Subcutaneous preadipocyte (primary cell): ENCODE data around the gene DCLK3. TPM values are rescaled to one million over a fixed set of nuclear protein-coding genes. Genes with fewer than 3 reads are reported as not detected.

Experiments
- total RNA-seq: library from RNA; depleted of rRNA; stranded (reverse); fragments of >200 nt; gene quantifications from 2 replicates; pipeline ENCODE4 v1.2.3, GENCODE V29; 2012

The DCLK3 gene, protein sequence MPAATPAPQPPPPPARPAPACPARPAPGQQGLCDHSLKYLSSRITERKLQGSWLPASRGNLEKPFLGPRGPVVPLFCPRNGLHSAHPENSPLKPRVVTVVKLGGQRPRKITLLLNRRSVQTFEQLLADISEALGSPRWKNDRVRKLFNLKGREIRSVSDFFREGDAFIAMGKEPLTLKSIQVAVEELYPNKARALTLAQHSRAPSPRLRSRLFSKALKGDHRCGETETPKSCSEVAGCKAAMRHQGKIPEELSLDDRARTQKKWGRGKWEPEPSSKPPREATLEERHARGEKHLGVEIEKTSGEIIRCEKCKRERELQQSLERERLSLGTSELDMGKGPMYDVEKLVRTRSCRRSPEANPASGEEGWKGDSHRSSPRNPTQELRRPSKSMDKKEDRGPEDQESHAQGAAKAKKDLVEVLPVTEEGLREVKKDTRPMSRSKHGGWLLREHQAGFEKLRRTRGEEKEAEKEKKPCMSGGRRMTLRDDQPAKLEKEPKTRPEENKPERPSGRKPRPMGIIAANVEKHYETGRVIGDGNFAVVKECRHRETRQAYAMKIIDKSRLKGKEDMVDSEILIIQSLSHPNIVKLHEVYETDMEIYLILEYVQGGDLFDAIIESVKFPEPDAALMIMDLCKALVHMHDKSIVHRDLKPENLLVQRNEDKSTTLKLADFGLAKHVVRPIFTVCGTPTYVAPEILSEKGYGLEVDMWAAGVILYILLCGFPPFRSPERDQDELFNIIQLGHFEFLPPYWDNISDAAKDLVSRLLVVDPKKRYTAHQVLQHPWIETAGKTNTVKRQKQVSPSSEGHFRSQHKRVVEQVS
- total RNA-seq: under 0.01 TPM in 1 of 2 replicates, not detected in the other

DNA sequence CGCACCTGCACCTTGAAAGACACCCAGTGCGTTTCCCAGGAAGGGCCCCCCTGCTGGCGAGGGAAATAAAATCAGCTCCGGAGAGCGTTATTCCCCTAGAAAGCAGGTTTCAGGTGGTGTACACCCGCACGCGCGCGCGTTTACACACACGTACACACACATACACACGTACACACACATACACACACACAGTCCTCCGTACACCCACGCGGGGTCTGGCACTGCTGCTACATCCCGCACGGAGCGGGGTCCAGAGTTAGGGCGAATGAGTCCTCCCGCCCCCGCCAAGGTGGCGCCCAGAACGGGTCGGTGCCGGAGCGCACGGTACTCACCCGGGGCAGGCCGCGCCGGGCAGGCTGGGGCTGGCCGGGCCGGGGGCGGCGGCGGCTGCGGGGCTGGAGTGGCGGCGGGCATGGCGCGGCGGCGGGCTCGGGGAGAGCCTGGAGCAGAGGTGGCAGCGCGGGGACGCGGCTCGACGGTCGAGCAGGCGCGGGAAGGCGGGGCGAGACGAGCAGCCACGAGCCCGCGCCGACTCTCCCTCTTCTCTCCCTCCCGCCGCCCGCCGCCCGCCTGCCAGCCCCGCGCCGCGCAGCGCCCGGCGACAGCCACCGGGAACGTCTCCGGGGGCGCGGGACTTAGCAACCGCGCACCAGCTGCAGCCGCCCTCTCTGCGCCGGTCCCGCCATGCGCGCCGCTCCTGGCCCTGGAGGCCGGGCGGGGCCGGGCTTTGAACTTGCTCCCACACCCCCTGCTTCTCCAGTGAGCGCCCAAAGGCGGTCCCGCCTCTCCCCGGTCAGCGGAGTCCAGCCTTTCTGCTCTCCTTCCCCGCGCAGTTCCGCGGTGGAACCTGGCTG lies at the start of gene DCLK3:
DCLK3 (minus strand) TSS at position 704 of the 854 bp plus-strand sequence; CDS start at position 414, 290 bp downstream.

Other genes with a start within 250 kb of the DCLK3 start
- gene TRANK1, start 180.5 kb upstream of the DCLK3 start, total RNA-seq: 7.4 and 11.4 TPM in 2 replicates
- gene EPM2AIP1, start 228.6 kb upstream of the DCLK3 start, total RNA-seq: 19.5 and 23.5 TPM in 2 replicates
- gene MLH1, start 229.0 kb upstream of the DCLK3 start, total RNA-seq: 51.1 and 67.8 TPM in 2 replicates